HG03558 (cell line): ENCODE measurements around the gene TIMM17B.
"Not testable (repeated sequence)": the region's sequence is repeated elsewhere in the genome, so short reads cannot be mapped to it uniquely, and the experiment has no call there.

ENCODE experiments used
- ATAC-seq: cut with Tn5 transposase; IDR thresholded peaks from one replicate; pipeline ENCODE4 v1.9.1; 2021; ENCODE audit warnings: moderate number of reproducible peaks; ENCODE audit not compliant: unreplicated experiment; ENCODE audit errors: extremely low read depth

TIMM17B gene

DNA sequence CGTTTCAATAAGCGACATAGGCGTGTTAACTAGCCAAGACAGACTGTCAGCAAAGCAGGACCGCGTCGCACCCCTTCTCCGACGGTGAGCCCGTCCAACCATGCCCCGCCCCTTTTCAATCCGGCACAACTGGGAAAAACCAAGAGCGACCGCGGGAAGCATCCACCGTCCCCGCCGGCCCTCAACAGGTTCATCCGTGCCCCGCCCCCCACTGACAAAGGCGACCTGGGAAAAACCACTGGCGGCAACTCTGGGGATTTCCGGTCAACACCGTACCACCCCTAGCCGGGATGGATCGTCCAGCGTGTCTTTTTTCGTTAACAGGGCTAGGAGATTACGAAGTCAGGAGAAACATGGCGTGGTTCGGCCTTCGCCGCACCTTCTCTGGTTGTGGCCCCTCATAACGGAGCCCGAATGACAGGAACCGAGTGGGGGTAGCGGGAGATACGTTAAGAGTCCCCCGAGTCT, 377 bp downstream of the TIMM17B start:
- no peak for ATAC-seq

DNA sequence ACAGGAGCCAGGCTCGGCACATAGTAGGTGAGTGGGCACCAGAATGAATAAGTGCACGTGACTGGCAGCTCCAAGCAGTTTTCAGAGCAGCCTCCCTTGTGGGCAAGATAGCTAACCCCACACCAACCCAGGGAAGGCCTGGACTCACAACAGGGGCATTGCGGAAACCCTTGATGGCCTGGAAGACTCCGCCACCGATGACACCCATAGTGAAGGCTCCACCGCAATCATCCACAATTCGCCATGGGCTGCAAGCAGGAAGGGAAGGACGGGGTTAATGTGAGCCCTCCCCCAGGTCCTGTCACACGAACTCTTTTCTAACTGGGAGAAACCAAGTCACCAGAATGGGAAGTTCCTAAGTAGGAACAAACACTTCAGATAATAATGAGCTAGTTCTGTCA, 957 bp downstream of the TIMM17B start:
- no peak for ATAC-seq

DNA sequence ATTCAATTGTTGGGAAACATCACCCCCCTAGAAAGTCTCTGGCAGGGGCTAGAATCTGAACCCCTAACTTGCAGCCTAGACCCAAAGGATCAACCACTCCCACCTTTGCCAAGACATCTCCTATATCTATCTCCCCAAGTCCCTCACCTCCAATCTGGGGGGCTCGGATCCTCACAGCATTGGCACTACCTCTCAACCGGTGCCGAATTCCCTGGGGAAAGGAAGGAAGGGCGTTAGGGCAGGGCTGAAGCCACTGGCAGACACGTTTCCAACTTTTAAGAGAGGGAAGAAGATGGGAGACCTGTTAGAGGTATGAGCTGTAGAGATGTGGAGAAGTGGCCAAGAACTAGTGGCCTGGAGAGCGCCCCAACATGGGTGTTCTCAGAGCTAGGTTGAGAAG, 2.7 kb downstream of the TIMM17B start:
- no peak for ATAC-seq

DNA sequence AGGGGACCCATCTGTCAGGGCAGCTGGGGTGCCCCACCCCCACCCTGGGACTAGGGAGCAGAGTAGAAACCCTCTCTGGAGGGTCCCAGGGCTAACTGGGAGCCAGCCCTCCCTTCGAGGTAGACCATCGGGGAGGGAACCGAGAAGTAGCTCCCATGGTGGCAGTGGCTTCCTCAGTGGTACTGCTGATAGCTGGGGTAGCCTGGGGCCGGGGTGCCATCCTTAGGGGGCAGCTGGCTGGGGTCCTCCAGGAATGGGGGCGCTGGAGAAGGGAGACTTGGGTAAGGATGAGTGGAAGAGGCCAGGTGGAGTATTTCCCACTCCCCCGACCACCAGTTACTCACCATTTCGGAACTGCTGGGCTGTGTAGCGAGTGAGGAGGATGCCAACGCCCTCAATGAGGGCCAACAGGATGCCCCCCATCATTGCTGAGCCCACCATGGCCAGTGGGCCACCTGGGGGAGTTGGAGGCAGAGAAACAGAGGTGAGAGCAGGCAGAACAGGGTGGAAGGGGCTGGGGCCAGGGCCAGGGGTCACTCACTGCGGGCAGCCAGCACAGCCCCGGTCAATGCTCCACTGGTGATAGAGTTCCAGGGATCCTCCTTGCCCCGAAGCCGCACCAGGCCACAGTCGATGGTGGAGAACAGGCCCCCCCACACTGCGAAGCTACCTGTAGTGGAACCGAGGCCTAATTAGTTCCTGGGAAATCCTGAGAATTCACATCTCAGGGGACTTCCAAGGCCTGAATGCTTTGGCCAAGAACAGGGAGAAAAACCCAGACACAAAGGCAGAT, 3.8 kb downstream of the TIMM17B start:
- no peak for ATAC-seq

DNA sequence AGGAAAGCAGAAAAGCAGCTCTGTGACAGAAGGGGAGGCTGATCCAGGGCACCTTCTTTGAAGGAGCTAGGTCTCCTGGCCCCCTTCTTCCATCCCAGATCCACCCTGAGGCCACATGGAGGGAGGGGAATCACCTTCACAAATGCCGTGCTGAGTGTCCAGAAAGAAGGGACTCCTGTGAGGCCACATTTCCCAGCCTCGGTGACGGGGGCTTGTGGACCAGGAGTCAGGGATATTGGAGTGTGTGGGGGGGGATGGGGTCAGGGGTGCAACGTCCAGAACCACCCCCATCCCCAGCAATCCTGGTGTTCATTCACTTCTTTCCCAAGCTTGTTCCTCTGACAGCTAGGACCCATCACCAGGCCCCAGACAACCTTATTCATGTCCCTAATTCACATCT, 4.7 kb downstream of the TIMM17B start:
- ATAC-seq: no peak

DNA sequence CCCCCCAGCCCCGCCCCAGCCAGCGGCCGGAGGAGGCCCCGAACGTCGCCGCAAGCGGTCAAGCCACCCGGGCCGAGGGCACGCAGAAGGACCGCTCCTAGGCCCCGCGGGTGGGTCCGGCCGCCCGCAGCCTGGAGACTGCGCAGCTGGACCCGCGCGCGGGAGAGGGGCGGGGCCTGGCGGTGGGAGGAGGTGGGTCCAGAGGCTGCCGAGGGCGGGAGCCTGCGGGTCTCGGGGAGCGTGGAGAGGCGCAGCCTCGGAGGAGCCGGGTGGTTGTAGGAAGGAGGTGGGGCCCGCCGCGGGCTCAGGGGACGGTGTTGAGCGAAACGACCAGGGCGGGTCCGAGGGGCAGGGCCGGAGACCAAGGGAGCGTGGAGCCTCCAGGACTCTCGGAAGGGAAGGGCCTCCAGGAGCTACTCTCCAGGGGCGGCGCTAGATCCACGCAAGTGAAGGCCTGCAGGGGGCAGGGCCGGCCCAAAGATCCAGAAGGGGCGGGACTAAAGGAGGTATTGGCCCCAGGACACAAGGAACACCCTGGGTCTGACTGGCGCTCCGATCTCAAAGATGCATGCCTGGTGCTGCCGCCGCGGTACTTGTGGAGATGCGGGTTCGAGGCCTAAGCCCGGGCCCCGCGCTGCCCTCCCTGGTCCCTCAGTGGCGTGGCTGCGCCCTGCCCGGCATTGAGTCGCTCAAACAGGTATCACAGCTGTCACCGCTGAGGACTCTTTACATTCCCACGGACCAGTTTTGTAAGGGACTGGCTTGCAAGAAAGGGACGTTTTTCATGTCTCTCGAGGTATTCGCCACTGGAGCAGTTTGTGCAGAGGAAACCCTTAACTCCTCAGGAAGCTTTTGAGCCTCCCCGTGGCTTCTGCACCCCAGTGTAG, 5.9 kb downstream of the TIMM17B start:
- ATAC-seq: no peak

DNA sequence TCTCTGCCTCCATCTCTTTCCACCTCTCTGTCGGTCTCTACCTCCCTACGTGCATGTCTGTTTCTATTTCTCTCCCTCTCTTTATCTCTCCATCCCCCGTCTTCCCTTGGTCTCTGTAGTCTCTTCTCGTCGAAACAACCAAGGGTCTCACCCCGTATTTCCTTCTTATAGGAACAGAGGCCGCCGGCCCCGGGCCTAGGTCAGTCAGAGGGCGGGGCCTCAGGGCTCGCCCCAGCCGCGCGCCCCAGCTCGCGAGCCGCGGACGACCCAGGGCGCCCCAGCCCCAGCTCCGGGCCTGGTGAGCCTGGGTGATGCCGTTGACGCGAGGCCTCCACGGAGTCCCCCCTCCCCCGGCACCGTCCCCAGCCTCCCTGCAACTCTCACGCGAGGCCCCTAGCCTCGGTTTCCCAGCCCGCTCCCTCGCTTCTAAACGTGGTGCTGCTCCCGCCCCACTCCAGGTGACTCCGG, 6.6 kb downstream of the TIMM17B start:
- ATAC-seq: no peak

DNA sequence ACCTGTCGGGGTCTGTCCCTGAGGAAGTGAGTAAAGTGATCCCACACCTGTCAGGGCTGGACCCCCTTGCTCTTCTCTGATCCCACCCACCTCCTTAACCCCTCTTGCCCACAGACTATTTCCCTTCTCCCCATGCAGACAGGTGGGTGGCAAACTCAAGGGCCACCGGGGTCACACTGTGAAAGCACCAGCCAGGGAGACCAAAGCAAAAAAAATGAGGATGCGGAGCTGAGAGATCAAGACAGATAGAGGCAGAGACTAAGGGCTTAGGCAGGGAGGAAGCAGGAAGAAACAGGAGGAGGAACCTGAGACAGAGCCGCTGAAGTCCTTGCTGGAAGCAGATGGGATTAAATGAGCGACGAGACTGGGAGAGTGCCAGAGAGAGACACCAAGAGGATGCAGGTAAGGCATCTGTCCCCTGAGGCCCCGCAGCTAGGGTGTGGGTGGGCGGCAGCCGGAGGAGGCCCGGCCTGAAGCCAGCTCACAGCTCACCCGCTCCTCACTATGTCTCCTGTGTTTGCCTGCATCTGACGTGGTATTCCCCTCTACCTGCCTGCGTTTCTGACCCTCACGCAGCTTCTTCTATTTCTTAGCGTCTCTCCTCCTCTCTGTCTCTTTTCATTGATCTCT, 7.2 kb downstream of the TIMM17B start:
- ATAC-seq: no peak

DNA sequence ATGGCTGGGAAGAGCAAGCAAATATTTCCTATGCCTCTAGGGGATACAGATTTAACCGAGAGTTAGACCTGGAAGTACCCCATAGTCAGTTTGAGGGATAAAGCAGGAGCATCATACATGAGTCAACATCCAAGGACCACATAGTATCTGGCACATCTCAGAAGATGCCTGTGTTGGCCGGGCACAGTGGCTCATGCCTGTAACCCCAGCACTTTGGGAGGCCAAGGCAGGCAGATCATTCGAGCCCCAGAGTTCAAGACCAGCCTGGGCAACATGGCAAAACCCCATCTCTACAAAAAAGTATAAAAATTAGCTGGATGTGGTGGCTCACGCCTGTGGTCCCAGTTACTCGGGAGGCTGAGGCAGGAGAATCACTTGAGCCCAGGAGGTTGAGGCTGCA, 11.0 kb downstream of the TIMM17B start:
- ATAC-seq: not testable (repeated sequence)

DNA sequence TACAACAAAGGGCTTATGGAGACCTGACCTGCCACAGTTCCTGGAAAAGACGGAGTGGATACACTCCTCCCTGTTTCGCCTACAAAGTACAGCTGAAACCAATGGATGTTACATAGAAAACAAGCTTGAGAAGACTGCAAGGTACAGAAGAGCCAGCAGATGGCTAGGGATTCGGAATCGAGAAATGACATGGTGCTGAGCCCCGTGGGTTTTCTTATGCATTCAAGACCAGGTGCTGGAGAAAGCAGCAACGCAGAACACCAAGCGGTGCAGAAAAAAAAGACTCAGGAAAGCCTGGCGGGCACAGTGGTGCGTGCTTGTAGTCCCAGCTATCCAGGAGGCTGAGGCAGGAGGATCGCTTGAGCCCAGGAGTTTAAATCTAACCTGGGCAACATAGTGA, 13.8 kb downstream of the TIMM17B start:
- ATAC-seq: no peak

DNA sequence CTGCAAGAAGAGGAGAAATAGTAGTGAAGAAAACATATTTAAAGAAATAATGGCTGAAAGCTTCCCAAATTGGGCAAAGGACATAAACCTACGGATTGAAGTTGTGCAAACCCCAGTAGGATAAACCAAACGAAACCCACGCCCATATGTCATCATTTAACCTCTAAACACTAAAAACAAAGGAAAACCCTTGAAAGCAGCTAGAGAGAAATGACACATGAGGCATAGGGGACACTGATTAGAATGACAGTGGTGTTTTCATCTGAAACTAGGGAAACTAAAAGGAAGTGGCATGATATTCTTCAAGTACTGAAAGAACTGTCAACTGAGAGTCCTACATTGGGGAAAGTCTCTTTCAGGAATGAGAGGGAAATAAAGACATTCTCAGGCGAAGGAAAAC, 20.6 kb downstream of the TIMM17B start:
- not testable (repeated sequence) for ATAC-seq

DNA sequence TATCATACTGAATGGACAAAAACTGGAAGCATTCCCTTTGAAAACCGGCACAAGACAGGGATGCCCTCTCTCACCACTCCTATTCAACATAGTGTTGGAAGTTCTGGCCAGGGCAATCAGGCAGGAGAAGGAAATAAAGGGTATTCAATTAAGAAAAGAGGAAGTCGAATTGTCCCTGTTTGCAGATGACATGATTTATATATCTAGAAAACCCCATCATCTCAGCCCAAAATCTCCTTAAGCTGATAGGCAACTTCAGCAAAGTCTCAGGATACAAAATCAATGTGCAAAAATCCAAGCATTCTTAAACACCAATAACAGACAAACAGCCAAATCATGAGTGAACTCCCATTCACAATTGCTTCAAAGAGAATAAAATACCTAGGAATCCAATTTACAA, 25.6 kb downstream of the TIMM17B start:
- not testable (repeated sequence) for ATAC-seq

DNA sequence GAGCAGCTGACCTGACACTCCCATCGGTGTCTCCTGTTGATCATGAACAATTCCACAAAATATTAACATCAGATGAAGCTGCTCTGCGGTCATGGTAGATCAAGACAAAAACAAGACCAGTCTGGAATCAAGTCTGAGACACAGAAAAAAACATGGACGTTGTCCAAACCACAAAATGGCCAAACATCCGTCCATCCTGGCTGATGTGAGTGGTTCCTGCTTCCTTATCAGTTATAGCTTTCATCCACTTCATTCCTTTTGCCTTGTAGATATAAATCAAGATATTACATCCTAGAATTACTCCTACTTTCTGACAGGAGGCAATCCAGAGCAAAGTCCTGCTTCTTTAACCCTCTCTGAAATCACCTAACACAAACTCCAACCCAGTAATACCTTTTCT, 33.4 kb downstream of the TIMM17B start:
- ATAC-seq: no peak

DNA sequence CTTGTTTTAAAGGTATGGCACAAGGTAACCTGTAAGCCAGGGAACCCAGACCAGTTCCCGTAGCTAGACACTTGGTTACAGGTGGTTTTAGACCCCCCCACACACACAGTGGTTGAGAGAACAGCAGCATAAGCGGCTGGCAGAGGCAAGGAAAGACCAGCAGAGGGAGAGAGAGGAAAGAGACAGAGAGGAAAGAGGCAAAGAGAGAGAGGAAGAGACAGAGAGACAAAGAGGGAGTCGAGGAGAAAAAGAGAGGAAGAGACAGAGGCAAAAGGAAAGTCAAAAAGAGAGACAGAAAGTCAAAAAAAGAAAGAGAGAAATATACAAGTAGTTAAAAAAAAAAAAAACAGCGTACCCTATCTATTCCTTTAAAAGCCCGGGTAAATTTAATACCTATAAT, 42.7 kb downstream of the TIMM17B start:
- no peak for ATAC-seq

DNA sequence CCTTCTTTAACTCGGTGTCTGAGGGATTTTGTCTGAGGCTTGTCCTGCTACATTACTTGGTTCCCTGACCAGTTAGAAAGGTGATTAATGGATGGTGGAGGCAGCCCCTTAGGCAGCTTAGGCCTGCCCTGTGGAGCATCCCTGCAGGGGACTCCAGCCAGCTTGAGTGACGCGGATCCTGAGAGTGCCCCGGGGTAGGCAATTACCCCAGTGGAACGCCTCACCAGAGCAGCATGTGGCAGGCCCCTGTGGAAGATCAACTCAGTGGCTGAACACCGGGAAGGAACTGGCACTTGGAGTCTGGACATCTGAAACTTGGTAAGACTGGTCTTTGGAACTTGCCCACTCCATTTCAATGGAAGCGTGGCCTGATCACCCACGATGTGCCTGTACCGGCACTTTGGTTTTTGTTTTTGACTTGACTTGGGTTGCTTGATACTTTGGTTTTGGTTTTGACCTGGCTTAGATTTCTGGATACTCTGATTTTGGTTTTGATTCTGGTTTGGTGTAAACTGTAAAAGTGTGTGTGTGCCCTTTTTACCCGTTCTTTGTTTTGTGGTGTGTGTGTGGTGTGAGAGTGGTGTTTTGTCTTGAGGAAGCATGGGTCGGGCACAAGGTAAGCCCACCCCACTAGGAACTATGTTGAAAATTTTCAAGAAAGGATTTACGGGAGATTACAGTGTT, 43.3 kb downstream of the TIMM17B start:
- ATAC-seq: not testable (repeated sequence)

DNA sequence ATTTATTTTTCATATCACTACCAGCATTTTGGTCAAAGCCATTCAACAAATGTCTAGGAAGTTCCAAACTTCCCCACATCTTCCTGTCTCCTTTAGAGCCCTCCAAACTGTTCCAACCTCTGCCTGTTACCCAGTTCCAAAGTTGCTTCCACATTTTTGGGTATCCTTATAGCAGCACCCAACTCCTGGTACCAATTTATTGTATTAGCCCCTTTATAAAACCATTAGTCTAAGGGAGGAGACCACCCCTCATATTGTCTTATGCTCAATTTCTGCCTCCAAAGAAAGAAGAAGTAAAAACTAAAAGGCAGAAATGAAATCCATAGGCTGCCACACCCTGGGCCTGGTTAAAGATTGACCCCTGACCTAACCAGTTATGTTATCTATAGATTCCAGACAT, 44.1 kb downstream of the TIMM17B start:
- not testable (repeated sequence) for ATAC-seq

DNA sequence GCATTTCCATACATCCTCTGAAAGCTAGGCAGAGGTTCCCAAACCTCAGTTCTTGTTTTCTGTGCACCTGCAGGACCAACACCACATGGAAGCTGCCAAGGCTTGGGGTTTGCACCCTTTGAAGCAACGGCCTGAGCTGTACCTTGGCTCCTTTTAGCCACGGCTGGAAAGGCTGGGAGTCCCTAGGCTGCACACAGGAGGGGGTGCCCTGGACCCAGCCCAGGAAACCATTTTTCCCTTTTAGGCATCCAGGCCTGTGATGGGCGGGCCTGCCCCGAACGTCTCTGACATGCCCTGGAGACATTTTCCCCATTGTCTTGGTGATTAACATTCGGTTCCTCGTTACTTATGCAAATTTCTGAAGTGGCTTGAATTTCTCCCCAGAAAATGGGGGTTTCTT, 44.7 kb downstream of the TIMM17B start:
- no peak for ATAC-seq

DNA sequence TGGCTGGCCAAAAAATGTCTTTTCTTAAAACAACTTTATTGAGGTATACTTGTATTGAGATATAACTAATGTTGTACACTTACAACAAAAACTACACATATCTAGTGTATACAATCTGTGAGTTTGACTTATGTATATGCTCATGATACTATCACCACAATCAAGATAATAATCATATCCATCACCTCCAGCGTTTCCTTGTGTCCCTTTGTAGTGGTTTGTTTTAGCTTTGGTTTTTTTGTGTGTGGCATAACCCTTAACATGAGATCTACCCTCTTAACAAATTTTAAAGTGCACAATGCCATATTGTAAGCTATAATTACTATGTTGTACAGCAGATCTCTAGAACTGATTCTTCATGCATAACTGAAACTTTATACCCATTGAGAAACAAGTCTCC, 48.7 kb downstream of the TIMM17B start:
- ATAC-seq: no peak
